ENCODE data around the gene PGAP2.

- TF ChIP-seq CTCF (conservative IDR thresholded peaks at IDR 0.05) (no peak), EZH2 (IDR thresholded peaks at IDR 0.05; ENCODE audit: low read depth) (no peak)
These were observed 12.0 kb upstream of the PGAP2 start for GRCh38 chr11:3796346-3796745.

All from PC-9 (cell line).